GM18870 (cell line): ENCODE data around the gene ZHX3.

ENCODE experiments used
- ATAC-seq: cut with Tn5 transposase; IDR thresholded peaks from one replicate; pipeline ENCODE4 v1.9.1; 2021; ENCODE audit warnings: moderate library complexity; ENCODE audit not compliant: unreplicated experiment

Gene ZHX3

GRCh38 chr20:41200446-41201202 is 116.9 kb downstream of the ZHX3 start:
- ATAC-seq: no peak

DNA sequence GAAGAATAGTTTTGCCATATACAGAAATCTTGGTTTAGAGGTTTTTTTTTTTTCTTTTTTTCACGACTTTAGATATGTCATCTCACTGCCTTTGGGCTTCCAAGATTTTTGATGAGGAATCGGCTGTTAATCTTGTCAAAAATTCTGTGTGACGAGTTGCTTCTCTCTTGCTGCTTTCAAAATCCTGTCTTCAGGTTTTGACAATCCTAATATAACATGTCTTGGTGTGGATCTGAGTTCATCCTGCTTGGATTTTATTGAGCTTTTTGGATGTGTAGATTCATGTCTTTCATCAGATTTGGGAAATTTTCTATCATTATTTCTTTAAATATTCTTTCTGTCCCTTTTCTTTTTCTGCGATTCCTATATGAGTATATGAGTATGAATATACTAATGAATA is 119.1 kb downstream of the ZHX3 start:
- no peak for ATAC-seq

- no peak for ATAC-seq
Observed at GRCh38 chr20:41196653-41197225, 120.8 kb downstream of the ZHX3 start.

DNA sequence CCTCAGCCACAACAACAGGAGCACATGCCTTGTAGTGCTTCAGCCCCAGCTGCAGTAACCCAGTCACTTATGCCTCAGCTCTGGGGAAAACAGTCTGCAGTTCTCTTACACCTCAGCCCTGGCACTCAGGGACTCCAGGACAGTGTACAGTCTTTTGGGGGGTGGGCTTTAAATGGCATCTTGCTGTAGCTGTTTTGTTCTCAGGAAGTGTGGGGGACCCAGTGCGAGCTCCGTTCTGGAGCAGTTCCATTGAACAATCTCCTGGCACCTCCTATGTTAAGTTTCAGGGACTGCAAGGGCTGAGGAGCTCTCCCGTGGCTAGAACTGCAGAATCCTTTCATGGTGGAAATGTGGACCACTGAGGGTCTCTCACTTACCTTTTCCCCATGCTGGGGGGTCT is 125.0 kb downstream of the ZHX3 start:
- no peak for ATAC-seq

DNA sequence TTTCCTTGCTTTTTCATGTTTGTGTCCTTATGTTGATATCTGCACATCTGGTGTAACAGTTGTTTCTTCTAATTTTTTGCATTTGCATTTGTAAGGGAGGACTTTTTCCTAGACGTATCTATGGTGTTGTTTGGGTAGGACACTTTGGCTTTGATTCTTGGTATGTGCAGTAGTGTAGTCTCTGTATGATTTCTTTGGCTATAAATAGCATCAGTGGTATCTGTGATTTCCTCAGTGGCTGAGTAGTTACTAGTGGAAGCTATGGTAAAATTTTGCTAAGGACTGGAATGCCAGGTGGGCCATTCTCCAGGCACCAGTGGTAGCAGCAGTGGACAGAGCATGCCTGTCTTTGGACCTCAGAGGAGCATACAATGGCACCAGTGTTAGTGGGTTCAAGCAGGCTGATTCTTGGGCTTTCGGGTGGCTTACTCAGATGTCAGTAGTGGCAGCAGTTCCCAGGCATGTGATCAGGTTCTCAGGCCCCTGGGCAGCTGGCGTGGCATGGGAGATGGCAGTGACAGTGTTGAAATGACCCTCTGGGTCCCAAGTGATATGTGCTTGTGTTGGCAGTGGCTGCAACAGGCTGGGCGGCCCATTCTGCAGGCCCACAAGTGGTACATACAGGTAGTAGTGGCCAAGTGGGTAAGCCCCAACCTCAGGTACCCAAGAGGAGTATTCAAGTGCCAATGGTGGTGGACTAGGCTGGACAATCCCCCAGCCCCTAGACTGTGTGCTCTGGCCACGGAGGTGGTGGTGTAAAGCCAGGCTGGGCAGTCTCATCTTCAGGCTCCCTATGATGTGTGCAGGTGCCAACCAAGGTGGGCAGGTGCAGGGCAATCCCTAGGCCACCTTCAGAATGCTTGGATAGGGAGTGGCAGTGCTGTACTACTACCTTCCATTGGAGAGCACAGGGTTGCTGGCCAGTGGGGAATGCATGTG is 125.7 kb downstream of the ZHX3 start:
- ATAC-seq: no peak

- ATAC-seq: no peak
Observed at GRCh38 chr20:41187668-41188067, 129.9 kb downstream of the ZHX3 start.

- no peak for ATAC-seq
Observed at GRCh38 chr20:41185013-41185757, 132.3 kb downstream of the ZHX3 start.

DNA sequence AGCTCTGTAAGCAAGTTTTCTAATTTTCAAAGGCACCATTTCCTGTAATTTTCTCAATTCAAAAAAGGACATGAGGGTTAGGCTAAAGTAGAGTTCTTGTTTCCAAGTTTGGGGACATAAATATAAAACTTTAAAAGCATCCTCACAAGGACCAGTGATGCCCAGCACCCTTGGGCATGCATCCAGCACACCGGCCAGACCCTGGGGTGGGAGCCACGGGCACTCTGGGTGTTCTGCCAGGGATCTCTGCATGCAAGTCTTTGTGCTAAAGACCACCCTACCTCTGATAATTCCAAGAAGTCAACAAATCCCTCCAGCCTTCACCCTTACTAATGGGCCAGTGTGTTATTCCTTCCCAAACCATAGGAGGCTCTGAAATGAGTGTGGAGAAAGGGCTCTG is 133.7 kb downstream of the ZHX3 start:
- ATAC-seq: no peak

GRCh38 chr20:41183391-41183790 is 134.1 kb downstream of the ZHX3 start:
- ATAC-seq: no peak

DNA sequence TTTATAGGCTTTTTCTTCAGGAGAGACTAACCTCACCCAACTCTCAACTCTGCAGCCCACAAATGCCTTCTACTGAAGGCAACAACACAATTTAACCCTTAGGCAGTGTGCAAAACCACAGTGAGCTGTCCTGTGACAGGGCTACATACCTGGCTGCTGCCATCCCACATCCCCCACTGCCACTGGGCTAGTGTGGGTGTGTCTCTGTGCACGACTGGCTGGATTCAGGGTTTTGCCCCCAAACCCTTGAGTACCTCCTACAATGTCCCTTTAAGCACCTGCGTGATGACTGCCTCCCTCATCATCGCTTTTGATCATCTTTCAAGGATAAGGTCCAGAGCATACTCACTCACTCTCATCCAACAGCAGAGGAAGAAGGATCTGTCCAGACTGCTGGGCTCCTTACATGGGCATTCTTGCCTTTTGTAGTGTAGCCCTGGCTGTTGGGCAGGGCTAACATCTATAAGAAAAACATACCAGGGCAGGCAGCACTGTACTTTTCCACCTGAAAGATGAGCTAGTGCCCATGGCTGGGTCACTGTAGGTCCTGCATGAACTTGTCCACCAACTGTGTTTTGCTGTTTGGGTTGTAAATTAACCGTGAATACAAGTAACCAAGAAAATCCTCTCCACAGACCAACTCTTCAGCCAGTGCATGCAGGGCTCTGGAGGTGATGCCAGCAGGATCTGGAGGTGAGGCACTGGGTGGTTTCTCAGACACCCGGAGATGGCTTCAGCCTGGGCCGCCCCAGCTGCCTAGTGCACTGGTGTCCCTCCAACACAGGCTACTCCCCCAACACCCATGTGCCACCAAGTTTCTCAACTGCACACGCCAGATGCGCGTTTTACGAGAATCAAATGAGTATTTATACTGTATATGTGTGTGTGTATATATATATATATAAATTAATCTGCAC is 135.0 kb downstream of the ZHX3 start:
- ATAC-seq: no peak

GRCh38 chr20:41181567-41181966 is 136.0 kb downstream of the ZHX3 start:
- ATAC-seq: no peak

GRCh38 chr20:41180599-41181333 is 136.8 kb downstream of the ZHX3 start:
- ATAC-seq: no peak

DNA sequence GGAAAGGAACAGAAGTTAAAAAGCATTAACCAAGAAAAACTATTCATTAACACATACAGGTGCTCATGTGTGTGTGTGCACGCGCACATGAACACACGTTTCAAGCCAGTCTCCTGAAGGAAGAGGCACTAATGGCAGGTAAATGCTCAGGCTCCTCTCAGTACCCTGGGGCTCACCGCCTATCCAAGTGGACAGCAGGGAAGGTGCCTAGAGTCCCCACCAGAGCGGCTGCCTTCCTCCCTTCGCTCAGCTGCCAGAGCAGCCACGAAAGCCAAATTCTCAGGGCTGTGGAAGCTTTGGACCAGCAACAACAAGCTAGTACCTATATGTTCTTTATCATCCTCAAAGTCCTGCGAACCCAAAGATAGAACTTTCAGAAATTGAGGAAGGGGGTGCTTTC is 137.6 kb downstream of the ZHX3 start:
- no peak for ATAC-seq

GRCh38 chr20:41178904-41179432 is 138.6 kb downstream of the ZHX3 start:
- no peak for ATAC-seq

DNA sequence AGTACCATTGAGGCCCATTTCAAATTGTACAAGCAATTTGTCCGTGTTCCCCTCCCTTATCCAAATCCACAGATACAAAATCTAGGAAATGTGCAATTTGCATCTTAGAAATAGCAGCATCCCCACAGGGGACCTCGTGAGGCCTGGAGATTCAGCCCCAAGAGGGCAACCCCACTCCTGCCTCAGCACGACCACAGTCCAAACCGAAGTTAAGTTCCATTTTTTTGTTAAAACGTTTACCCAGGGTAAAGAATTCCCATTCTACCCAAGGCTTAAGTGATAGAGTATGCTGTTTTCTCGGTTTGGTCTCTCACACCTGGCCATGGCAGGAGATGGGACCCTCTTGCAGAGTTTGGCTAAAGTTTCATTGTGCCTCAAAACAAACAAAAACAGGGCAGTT is 139.0 kb downstream of the ZHX3 start:
- ATAC-seq: no peak

DNA sequence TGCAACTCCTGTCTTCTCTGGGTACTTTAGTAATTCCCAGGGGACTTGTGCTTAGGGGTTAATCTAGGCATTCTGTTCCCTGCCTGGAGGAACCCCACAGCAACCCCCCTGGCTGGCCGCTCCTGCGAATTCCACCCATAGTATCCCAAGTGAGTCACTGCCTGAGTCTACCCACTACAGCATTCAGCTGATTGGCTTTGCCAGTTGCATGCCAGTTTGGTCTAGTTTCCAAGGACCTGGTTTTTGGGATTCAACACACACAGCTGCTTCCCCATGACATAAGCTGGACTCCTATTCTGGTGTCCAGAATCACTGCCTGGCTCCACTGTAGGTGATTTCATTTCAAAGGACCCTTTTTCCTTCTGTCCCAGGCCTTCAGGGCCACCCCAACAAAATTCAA is 139.9 kb downstream of the ZHX3 start:
- no peak for ATAC-seq

DNA sequence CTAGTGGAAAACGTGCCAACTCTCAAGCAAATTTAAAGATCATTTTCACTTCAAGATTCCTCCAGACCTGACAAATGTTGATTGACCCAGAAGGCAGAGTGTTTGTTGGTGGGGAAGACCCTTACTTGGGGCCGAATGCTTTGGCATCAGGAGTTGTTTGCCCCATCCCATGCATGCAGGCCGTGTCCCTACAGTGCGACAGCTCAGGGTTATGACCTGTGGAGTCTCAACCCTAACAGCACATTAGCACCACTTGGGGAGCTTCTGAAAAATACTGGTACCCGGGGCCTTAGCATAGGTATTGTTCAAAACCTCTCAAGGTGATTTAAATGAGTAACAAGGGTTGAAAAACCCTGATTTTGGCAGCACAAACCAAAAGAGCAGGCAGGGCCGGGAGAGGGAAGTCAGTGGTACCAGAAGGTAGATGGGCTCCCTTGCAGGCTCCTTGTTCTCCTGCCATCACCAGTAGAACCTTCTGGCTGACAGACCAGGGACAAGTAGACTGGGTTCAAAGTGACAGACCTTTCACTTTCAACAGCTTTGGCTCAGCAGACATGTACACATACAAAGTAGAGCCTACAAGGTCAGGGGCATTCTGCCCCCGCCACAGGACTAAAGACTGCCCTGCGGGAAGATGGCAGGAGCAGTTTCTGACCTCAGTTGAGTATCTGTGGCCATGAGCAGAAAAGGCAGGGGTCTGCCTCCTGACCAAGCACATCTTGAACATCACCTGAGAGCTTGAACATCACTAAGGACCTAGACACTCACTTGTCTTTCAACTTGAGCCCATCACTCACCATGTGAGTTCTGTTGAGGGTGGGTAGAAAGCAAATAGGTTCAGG is 140.6 kb downstream of the ZHX3 start:
- no peak for ATAC-seq

GRCh38 chr20:41175727-41176330 is 141.7 kb downstream of the ZHX3 start:
- ATAC-seq: no peak
